Nephron (organoid): Measurements from ENCODE around the gene RNASE13.

Source experiments
- H3K27ac Mint-ChIP-seq, 3 experiments: 2 replicates each; pipeline ENCODE4 v1.8.0; 2020; ENCODE audit warnings: mixed read lengths in 3 of 3, mild to moderate bottlenecking in 2 of 3, moderate library complexity in 1 of 3
- H3K27me3 Mint-ChIP-seq: 2 replicates; pipeline ENCODE4 v1.8.0; 2021; ENCODE audit warnings: low read depth, mild to moderate bottlenecking, moderate library complexity, mixed read lengths
- H3K36me3 Mint-ChIP-seq: 2 replicates; pipeline ENCODE4 v1.8.0; 2020; ENCODE audit warnings: low read depth, mixed read lengths
- H3K4me1 Mint-ChIP-seq: 2 replicates; pipeline ENCODE4 v1.8.0; 2020; ENCODE audit warnings: mixed read lengths
- H3K4me3 Mint-ChIP-seq, 3 experiments: 2 replicates each; pipeline ENCODE4 v1.8.0; 2020; ENCODE audit warnings: mild to moderate bottlenecking in 3 of 3, mixed read lengths in 3 of 3, moderate library complexity in 2 of 3
- H3K9me3 Mint-ChIP-seq: 2 replicates; pipeline ENCODE4 v1.8.0; 2020; ENCODE audit warnings: mixed read lengths
- CTCF ChIP-seq, 3 experiments: fragments of 200-600 bp; sonication (generic); IDR thresholded peaks; one replicate each; pipeline ENCODE4 v1.5.0; 2021; ENCODE audit warnings: antibody characterized with exemption in 3 of 3; ENCODE audit not compliant: unreplicated experiment in 3 of 3

The RNASE13 gene

GRCh38 chr14:21069388-21070082 lies 34.9 kb upstream of the RNASE13 start:
- peaks cover 18% of the 10 kb centered on the region for H3K36me3 Mint-ChIP-seq
- peaks cover 5% of the 10 kb centered on the region for H3K27me3 Mint-ChIP-seq
- H3K4me3 Mint-ChIP-seq: peak overlapping the region; percentile 89 to 92 (median 91)
- no peaks in the 10 kb centered on the region for H3K9me3 Mint-ChIP-seq
- H3K27ac Mint-ChIP-seq: peak overlapping the region; percentile 98 to 100 (median 99)
- TF ChIP-seq CTCF (IDR thresholded peaks at IDR 0.05; ENCODE audit: unreplicated experiment in 3 of 3): no peak
- H3K4me1 Mint-ChIP-seq: peaks cover 29% of the 10 kb centered on the region

DNA sequence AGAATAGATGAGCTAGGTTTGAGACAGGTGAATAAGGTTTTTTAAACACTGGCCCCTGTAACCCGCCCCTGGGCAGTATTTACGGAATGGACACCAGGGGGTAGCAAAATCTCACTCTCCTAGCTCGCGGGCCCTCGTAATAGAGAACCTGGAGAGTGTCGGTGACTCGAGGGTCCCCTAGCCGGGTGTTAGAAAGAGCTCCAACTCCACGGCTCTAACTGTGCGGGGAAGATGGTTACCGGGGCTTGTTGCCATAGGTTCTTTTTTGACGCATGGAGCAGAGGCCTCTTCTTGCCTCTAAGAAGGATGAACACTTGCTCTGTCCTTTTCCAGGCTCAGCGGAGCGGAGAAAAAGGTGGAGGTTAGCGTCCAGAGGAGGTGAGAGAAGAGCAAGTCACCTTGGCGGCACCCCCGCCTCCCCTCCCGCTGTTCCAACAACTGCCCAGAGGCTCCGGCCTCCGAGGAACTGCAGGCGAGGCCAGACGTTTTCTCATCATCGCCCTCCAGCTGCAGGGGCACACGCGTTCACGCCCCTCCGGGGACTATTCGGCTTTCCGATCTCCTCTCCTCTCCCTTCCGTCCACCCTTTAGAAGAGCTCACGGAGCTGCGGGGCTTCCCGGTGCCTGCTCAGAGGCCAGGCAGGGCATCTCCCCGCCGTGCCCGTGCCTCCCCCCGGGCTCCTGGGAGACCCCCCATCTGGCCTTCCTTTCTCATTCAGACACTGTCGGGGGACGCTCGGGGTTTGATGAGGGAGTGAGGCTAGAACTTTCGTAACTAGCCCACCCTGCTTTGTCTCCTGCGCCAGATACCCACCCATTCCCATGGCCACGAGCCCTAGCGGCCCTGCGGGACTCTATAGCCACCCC lies 34.1 kb upstream of the RNASE13 start:
- peaks cover 31% of the 10 kb centered on the region for H3K4me1 Mint-ChIP-seq
- H3K36me3 Mint-ChIP-seq: peaks cover 15% of the 10 kb centered on the region
- peaks cover 5% of the 10 kb centered on the region for H3K27me3 Mint-ChIP-seq
- TF ChIP-seq CTCF (IDR thresholded peaks at IDR 0.05; ENCODE audit: unreplicated experiment in 3 of 3): peak; percentile 48 to 67 (median 60)
- H3K27ac Mint-ChIP-seq: peak overlapping the region; percentile 98 to 100 (median 99)
- H3K9me3 Mint-ChIP-seq: no peaks in the 10 kb centered on the region
- H3K4me3 Mint-ChIP-seq: peak overlapping the region; percentile 89 to 92 (median 91)

DNA sequence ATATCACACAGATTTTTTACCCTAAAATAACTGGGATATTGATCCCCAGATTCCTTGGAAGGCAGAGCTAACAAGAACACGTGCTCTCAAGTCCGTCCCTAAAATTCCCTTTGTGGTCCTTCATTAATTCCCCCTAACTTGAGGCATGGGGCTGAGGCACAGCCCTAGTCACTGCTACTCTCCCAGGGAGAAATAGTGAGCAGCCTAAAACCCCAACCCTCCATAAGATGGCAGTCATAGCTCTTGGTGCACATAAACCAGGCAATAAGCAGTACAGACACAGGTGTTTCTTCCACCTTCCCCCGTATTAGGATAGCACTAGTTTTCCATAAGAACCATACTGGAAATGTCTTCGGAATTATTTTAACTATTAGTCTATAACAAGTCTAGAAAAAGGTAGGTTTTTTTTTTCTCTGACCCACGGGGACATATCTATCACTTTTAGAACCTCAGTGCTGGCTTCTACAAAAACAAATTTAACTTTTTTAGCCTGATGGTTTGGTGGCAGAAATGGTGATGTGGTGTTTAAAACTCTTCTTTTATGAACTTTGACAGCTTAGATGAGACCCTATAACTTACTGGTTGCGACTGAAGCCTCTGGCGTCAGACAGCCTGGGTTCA lies 32.4 kb upstream of the RNASE13 start:
- Mint-ChIP-seq H3K27ac (peak overlapping the region in 2 of 3 experiments; percentile 37 to 53), H3K9me3 (no peaks in the 10 kb centered on the region), H3K4me1 (peaks cover 29% of the 10 kb centered on the region), H3K27me3 (peaks cover 8% of the 10 kb centered on the region), H3K4me3 (peak overlapping the region in 2 of 3 experiments; percentile 3 to 44), H3K36me3 (peaks cover 3% of the 10 kb centered on the region)
- peak in 1 of 3 experiments; percentile 14 for TF ChIP-seq CTCF (IDR thresholded peaks at IDR 0.05; ENCODE audit: unreplicated experiment in 3 of 3)

GRCh38 chr14:21063479-21063878 lies 28.9 kb upstream of the RNASE13 start:
- Mint-ChIP-seq H3K27ac (peak overlapping the region; percentile 76 to 80 (median 79)), H3K27me3 (peaks cover 4% of the 10 kb centered on the region), H3K4me3 (peak overlapping the region in 2 of 3 experiments; percentile 33 to 48), H3K36me3 (no peaks in the 10 kb centered on the region), H3K4me1 (peaks cover 30% of the 10 kb centered on the region), H3K9me3 (no peaks in the 10 kb centered on the region)
- TF ChIP-seq CTCF (IDR thresholded peaks at IDR 0.05; ENCODE audit: unreplicated experiment in 3 of 3): no peak

GRCh38 chr14:21061347-21061668 lies 26.7 kb upstream of the RNASE13 start:
- peaks cover 31% of the 10 kb centered on the region for H3K4me1 Mint-ChIP-seq
- H3K36me3 Mint-ChIP-seq: no peaks in the 10 kb centered on the region
- peak overlapping the region; percentile 4 to 78 (median 54) for H3K27ac Mint-ChIP-seq
- H3K9me3 Mint-ChIP-seq: no peaks in the 10 kb centered on the region
- peak overlapping the region in 1 of 3 experiments; percentile 8 for H3K4me3 Mint-ChIP-seq
- H3K27me3 Mint-ChIP-seq: peaks cover 4% of the 10 kb centered on the region
- TF ChIP-seq CTCF (IDR thresholded peaks at IDR 0.05; ENCODE audit: unreplicated experiment in 3 of 3): no peak
